GM12892 (cell line): ENCODE data around the gene PTPRN2.

Experiments
- DNase-seq: peaks from one replicate; pipeline ENCODE4 v3.0.0; 2011; ENCODE audit not compliant: insufficient read length
- FAIRE-seq: peaks from 2 replicates; lab custom pipeline; 2011; peaks lifted over from hg19 to GRCh38; lab: Jason Lieb, UNC
- POLR2A ChIP-seq: IDR thresholded peaks from 2 replicates; pipeline ENCODE4 v1.6.1; 2011; ENCODE audit warnings: low read depth, low read length, control low read depth
- POLR2AphosphoS5 ChIP-seq: IDR thresholded peaks from 2 replicates; pipeline ENCODE4 v1.6.1; 2011; ENCODE audit warnings: low read depth, low read length, control low read depth
- TAF1 ChIP-seq: IDR thresholded peaks from 2 replicates; pipeline ENCODE4 v1.6.1; 2011; ENCODE audit warnings: low read depth, mild to moderate bottlenecking, control low read depth, low read length, borderline replicate concordance

Gene PTPRN2

GRCh38 chr7:158491094-158491493, 96.5 kb downstream of the PTPRN2 start:
- TF ChIP-seq POLR2A: no peak
- no peak for TF ChIP-seq POLR2AphosphoS5
- TF ChIP-seq TAF1: no peak
- FAIRE-seq (no peak), DNase-seq (no peak)

- no peak for DNase-seq
- no peak for TF ChIP-seq TAF1
- no peak for TF ChIP-seq POLR2A
- no peak for TF ChIP-seq POLR2AphosphoS5
- FAIRE-seq: no peak
Measured at GRCh38 chr7:158490171-158490782, 97.3 kb downstream of the PTPRN2 start.

GRCh38 chr7:158489462-158490155, 98.0 kb downstream of the PTPRN2 start:
- no peak for DNase-seq
- no peak for FAIRE-seq
- TF ChIP-seq POLR2A (no peak), TAF1 (no peak), POLR2AphosphoS5 (no peak)

GRCh38 chr7:158488181-158488971, 99.2 kb downstream of the PTPRN2 start:
- TF ChIP-seq POLR2AphosphoS5: no peak
- TF ChIP-seq POLR2A: no peak
- no peak for TF ChIP-seq TAF1
- DNase-seq: no peak
- no peak for FAIRE-seq

GRCh38 chr7:158487631-158488151, 99.9 kb downstream of the PTPRN2 start:
- FAIRE-seq: no peak
- no peak for TF ChIP-seq POLR2A
- no peak for DNase-seq

GRCh38 chr7:158486919-158487318, 100.7 kb downstream of the PTPRN2 start:
- TF ChIP-seq TAF1 (no peak), POLR2AphosphoS5 (no peak)
- FAIRE-seq (no peak), DNase-seq (no peak)

- FAIRE-seq (no peak), DNase-seq (no peak)
- TF ChIP-seq TAF1: no peak
- TF ChIP-seq POLR2A: no peak
- no peak for TF ChIP-seq POLR2AphosphoS5
Measured at GRCh38 chr7:158484801-158485531, 102.7 kb downstream of the PTPRN2 start.

- DNase-seq: no peak
- FAIRE-seq: no peak
- TF ChIP-seq POLR2AphosphoS5 (no peak), TAF1 (no peak), POLR2A (no peak)
Measured at GRCh38 chr7:158482480-158482879, 105.1 kb downstream of the PTPRN2 start.

- FAIRE-seq: no peak
- no peak for TF ChIP-seq POLR2A
- TF ChIP-seq POLR2AphosphoS5: no peak
- no peak for TF ChIP-seq TAF1
Measured at GRCh38 chr7:158479664-158480025, 108.0 kb downstream of the PTPRN2 start.

GRCh38 chr7:158479021-158479663, 108.5 kb downstream of the PTPRN2 start:
- no peak for FAIRE-seq
- no peak for DNase-seq
- no peak for TF ChIP-seq POLR2AphosphoS5
- no peak for TF ChIP-seq TAF1
- TF ChIP-seq POLR2A: no peak

More at GRCh38 chr7:158479664-158480025, 108.0 kb downstream of the PTPRN2 start:
- DNase-seq: no peak
